GM10248 (cell line): Measurements from ENCODE around the gene LAMTOR2.

Experiments used
- CTCF ChIA-PET: fragments of 300-600 bp; sonication (Branson Sonifier 250); formaldehyde crosslinking; extraction: SDS; loops from one replicate; lab custom pipeline; 2021; ENCODE audit warnings: antibody characterized with exemption; lab: Yijun Ruan, JAX
- POLR2A ChIA-PET: fragments of 350-650 bp; sonication (Branson Sonifier 250); formaldehyde crosslinking; extraction: SDS; loops from one replicate; lab custom pipeline; 2020; ENCODE audit warnings: antibody characterized with exemption; lab: Yijun Ruan, JAX
- DNase-seq: peaks from one replicate; pipeline ENCODE4 v3.0.0; 2012; ENCODE audit errors: extremely low spot score
- TF ChIP-seq, protein P1 (sequence below): IDR thresholded peaks from 2 replicates; pipeline ENCODE4 v1.5.1; 2012; ENCODE audit warnings: mild to moderate bottlenecking, low read depth; ENCODE audit errors: extremely low read depth, missing control alignments, control extremely low read depth

The LAMTOR2 gene

GRCh38 chr1:156056326-156056849 is 1.8 kb downstream of the LAMTOR2 start:
- ChIA-PET POLR2A (no interaction called here), CTCF (interaction anchor here (1.0 to 2.0 kb wide), 4 partner anchors 9 to 31 kb away, joined by 3 to 11 read pairs (median 4); no protein-coding TSS in a partner anchor)
- TF ChIP-seq, protein P1, sequence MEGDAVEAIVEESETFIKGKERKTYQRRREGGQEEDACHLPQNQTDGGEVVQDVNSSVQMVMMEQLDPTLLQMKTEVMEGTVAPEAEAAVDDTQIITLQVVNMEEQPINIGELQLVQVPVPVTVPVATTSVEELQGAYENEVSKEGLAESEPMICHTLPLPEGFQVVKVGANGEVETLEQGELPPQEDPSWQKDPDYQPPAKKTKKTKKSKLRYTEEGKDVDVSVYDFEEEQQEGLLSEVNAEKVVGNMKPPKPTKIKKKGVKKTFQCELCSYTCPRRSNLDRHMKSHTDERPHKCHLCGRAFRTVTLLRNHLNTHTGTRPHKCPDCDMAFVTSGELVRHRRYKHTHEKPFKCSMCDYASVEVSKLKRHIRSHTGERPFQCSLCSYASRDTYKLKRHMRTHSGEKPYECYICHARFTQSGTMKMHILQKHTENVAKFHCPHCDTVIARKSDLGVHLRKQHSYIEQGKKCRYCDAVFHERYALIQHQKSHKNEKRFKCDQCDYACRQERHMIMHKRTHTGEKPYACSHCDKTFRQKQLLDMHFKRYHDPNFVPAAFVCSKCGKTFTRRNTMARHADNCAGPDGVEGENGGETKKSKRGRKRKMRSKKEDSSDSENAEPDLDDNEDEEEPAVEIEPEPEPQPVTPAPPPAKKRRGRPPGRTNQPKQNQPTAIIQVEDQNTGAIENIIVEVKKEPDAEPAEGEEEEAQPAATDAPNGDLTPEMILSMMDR, result no peak
- DNase-seq, result no peak

GRCh38 chr1:156060937-156061636 is 6.5 kb downstream of the LAMTOR2 start, which contains the start of gene RAB25:
RAB25 (plus strand) TSS chr1:156061160; CDS start chr1:156061401, 241 bp downstream.
- ChIA-PET POLR2A (no interaction called here), CTCF (interaction anchor here (1.2 kb wide), 1 partner anchor 31 kb away, joined by 3 read pairs; no protein-coding TSS in a partner anchor)
- TF ChIP-seq, protein P1, result no peak
- no peak for DNase-seq

DNA sequence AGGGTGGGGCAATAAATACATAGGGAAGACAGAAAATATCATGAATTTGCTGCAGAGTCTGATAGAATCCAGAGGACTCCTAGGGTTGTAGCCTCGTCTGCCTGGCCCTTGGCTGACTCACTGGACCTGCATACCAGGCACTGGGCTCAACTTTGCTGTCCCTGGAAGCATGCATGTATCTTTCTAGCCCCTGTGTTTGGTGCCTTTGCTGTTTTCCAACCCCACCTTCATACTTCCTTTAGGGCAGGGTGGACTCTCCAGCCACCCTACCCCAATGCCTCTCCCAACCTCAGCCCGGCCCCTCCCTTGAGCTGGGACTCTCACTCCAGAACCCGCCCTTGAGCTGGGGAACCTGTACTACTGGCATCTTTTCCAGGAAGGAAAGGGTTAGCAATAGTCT is 7.6 kb downstream of the LAMTOR2 start:
- ChIA-PET POLR2A (no interaction called here), CTCF (interaction anchor here (1.2 kb wide), 2 partner anchors 30 to 124 kb away, joined by 3 read pairs; no protein-coding TSS in a partner anchor)
- TF ChIP-seq, protein P1, result no peak
- no peak for DNase-seq

GRCh38 chr1:156063997-156064285 is 9.4 kb downstream of the LAMTOR2 start:
- no peak for DNase-seq
- POLR2A ChIA-PET, result no interaction called here
- CTCF ChIA-PET, result interaction anchor here (1.0 to 3.5 kb wide), 6 partner anchors 12 to 161 kb away, joined by 3 to 27 read pairs (median 5); partner anchors contain the start of gene KHDC4
- TF ChIP-seq, protein P1, result no peak

DNA sequence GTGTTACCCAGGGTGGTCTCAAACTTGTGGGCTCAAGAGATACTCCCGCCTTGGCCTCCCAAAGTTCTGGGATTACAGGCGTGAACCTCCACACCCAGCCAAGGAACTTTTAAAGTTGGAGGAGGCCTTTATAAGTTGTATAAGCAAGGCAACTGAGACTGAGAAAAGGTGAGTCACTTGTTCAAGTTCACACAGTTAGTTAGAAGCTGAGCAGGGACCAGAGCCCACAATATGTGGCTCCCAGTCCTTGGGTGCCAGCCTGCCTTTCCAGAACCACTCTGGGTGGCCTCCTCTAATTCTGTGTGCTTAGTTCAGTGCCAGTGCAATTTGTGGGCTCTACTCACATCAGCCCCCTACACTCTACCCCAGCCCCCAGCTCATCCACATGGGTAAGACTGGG is 10.0 kb downstream of the LAMTOR2 start:
- POLR2A ChIA-PET, result interaction anchor here (1.0 kb wide), 1 partner anchor 132 kb away, joined by 3 read pairs; no protein-coding TSS in a partner anchor
- CTCF ChIA-PET, result interaction anchor here (0.9 to 3.5 kb wide), 16 partner anchors 8 to 147 kb away, joined by 3 to 27 read pairs (median 5); partner anchors contain the start of genes KHDC4, LAMTOR2 and UBQLN4
- DNase-seq, result no peak
- TF ChIP-seq, protein P1, result no peak

GRCh38 chr1:156065212-156065611 is 10.6 kb downstream of the LAMTOR2 start:
- ChIA-PET CTCF (interaction anchor here (0.9 to 3.5 kb wide), 25 partner anchors 8 to 815 kb away, joined by 3 to 27 read pairs (median 6); partner anchors contain the start of genes KHDC4, LAMTOR2, MEX3A and SSR2), POLR2A (interaction anchor here (1.0 kb wide), 1 partner anchor 133 kb away, joined by 3 read pairs; no protein-coding TSS in a partner anchor)

More at GRCh38 chr1:156065212-156065611, 10.6 kb downstream of the LAMTOR2 start:
- TF ChIP-seq, protein P1, result no peak
- DNase-seq, result no peak
